A549 (cell line): ENCODE results near the gene PRRX1. TPM values are rescaled to one million over a fixed set of nuclear protein-coding genes. Genes with fewer than 3 reads are reported as not detected.

Source experiments
- ATAC-seq, 2 experiments: fragments of 200-7000 bp in 1 of 2; fragments of >200 bp in 1 of 2; cut with Nextera tagmentation in 1 of 2; cut with Tn5 transposase in 1 of 2; 3 replicates each; pipeline versions ENCODE4 v1.8.0 to v1.9.1; 2018 to 2020; ENCODE audit warnings: mild to moderate bottlenecking in 1 of 2, moderate library complexity in 1 of 2
- CTCF ChIA-PET: fragments of 300-600 bp; sonication (Branson Sonifier 250); formaldehyde crosslinking; extraction: SDS; loops from one replicate; lab custom pipeline; 2021; ENCODE audit warnings: antibody characterized with exemption, inconsistent platforms; lab: Yijun Ruan, JAX
- POLR2A ChIA-PET: fragments of 350-600 bp; formaldehyde crosslinking; extraction: SDS; loops from one replicate; lab custom pipeline; 2021; ENCODE audit warnings: antibody characterized with exemption, inconsistent platforms; lab: Yijun Ruan, JAX
- DNase-seq, 2 experiments: peaks; one replicate each; pipeline versions ENCODE4 v3.0.0 to v3.0.0-alpha.2; 2011 to 2016; ENCODE audit warnings: low read depth in 1 of 2, low spot score in 1 of 2
- FAIRE-seq: peaks from 2 replicates; lab custom pipeline; 2011; peaks lifted over from hg19 to GRCh38; lab: Jason Lieb, UNC
- H3K27ac ChIP-seq, 2 experiments: fragments of >200 bp; sonication (Bioruptor Twin); formaldehyde crosslinking; 3 replicates each; pipeline ENCODE4 v1.5.1; 2016 to 2017
- H3K4me1 ChIP-seq: fragments of >200 bp; sonication (Bioruptor Twin); formaldehyde crosslinking; 3 replicates; pipeline ENCODE4 v1.6.1; 2016
- H3K4me2 ChIP-seq: fragments of >200 bp; sonication (Bioruptor Twin); formaldehyde crosslinking; 3 replicates; pipeline ENCODE4 v1.6.1; 2016
- H3K4me3 ChIP-seq: fragments of >200 bp; sonication (Bioruptor Twin); formaldehyde crosslinking; 3 replicates; pipeline ENCODE4 v1.5.1; 2016
- H3K9me3 ChIP-seq: fragments of >200 bp; sonication (Bioruptor Twin); formaldehyde crosslinking; 3 replicates; pipeline ENCODE4 v1.6.1; 2016
- BCL3 ChIP-seq: fragments of >200 bp; sonication (Bioruptor Twin); formaldehyde crosslinking; IDR thresholded peaks from 3 replicates; pipeline ENCODE4 v1.6.1; 2016
- CBX2 ChIP-seq: fragments of 200-600 bp; sonication (generic); IDR thresholded peaks from 2 replicates; pipeline ENCODE4 v1.6.1; 2016; ENCODE audit warnings: low read depth, mild to moderate bottlenecking, borderline replicate concordance
- E2F6 ChIP-seq: IDR thresholded peaks from 2 replicates; pipeline ENCODE4 v1.6.1; 2012; ENCODE audit warnings: low read depth, borderline replicate concordance
- EHF ChIP-seq: fragments of 250-450 bp; sonication (Bioruptor Pico); IDR thresholded peaks from 2 replicates; pipeline ENCODE4 v1.5.0; 2020; ENCODE audit warnings: mild to moderate bottlenecking
- EP300 ChIP-seq, 2 experiments: fragments of >200 bp; sonication (Bioruptor Twin); formaldehyde crosslinking; IDR thresholded peaks; 2 replicates in 1 of 2; 3 replicates in 1 of 2; pipeline ENCODE4 v1.6.1; 2016 to 2017
- FOSL2 ChIP-seq, 2 experiments: fragments of 450-650 bp in 1 of 2; fragments of >200 bp in 1 of 2; sonication (Bioruptor Twin) in 1 of 2; formaldehyde crosslinking; IDR thresholded peaks; 2 replicates each; pipeline versions ENCODE4 v1.5.0 to v1.6.1; 2016 to 2020; ENCODE audit warnings: mild to moderate bottlenecking in 1 of 2, moderate library complexity in 1 of 2
- FOXS1 ChIP-seq: fragments of 250-450 bp; sonication (Bioruptor Pico); IDR thresholded peaks from 2 replicates; pipeline ENCODE4 v1.5.0; 2020; ENCODE audit warnings: mild to moderate bottlenecking, moderate library complexity
- GATA3 ChIP-seq: IDR thresholded peaks from 2 replicates; pipeline ENCODE4 v1.6.1; 2012; ENCODE audit warnings: borderline replicate concordance
- HOXA7 ChIP-seq: fragments of 250-450 bp; sonication (Bioruptor Pico); IDR thresholded peaks from 2 replicates; pipeline ENCODE4 v1.5.0; 2020; ENCODE audit warnings: mild to moderate bottlenecking, moderate library complexity
- KDM5A ChIP-seq: fragments of 200-600 bp; sonication (generic); IDR thresholded peaks from 2 replicates; pipeline ENCODE4 v1.6.1; 2016; ENCODE audit warnings: antibody characterized with exemption, mild to moderate bottlenecking
- MAFK ChIP-seq: fragments of 450-650 bp; IDR thresholded peaks from 2 replicates; pipeline ENCODE4 v1.6.1; 2014; ENCODE audit not compliant: partially characterized antibody
- NR3C1 ChIP-seq: fragments of >200 bp; sonication (Bioruptor Twin); formaldehyde crosslinking; IDR thresholded peaks from 3 replicates; pipeline ENCODE4 v1.6.1; 2017
- RAD21 ChIP-seq, 2 experiments: fragments of >200 bp in 1 of 2; sonication (Bioruptor Twin) in 1 of 2; formaldehyde crosslinking in 1 of 2; IDR thresholded peaks in 1 of 2; conservative IDR thresholded peaks in 1 of 2; 2 replicates in 1 of 2; 3 replicates in 1 of 2; pipeline ENCODE4 v1.6.1; 2012 to 2018; ENCODE audit warnings: inconsistent platforms in 1 of 2
- RCOR1 ChIP-seq: fragments of 150-350 bp; IDR thresholded peaks from 2 replicates; pipeline ENCODE4 v1.6.1; 2014; ENCODE audit warnings: antibody characterized with exemption, low read length, low read depth
- REST ChIP-seq: fragments of 200-600 bp; sonication (generic); IDR thresholded peaks from 2 replicates; pipeline ENCODE4 v1.6.1; 2016; ENCODE audit warnings: antibody characterized with exemption, mild to moderate bottlenecking, moderate library complexity
- RFX5 ChIP-seq: fragments of 450-650 bp; IDR thresholded peaks from 2 replicates; pipeline ENCODE4 v1.7.1; 2014; ENCODE audit warnings: antibody characterized with exemption, mild to moderate bottlenecking, moderate library complexity
- SREBF2 ChIP-seq: fragments of 450-650 bp; IDR thresholded peaks from 2 replicates; pipeline ENCODE4 v1.6.1; 2014; ENCODE audit warnings: mild to moderate bottlenecking, moderate library complexity
- ZNF302 ChIP-seq: fragments of 250-450 bp; sonication (Bioruptor Pico); IDR thresholded peaks from 2 replicates; pipeline ENCODE4 v1.9.0; 2021; ENCODE audit warnings: inconsistent platforms, mild to moderate bottlenecking, moderate library complexity
- ZSCAN20 ChIP-seq: fragments of 250-450 bp; sonication (Bioruptor Pico); IDR thresholded peaks from 2 replicates; pipeline ENCODE4 v1.8.0; 2022; ENCODE audit warnings: mild to moderate bottlenecking, moderate library complexity
- WGBS: methylation state at CpG from one replicate; pipeline ENCODE4 v1.1.6; 2017; ENCODE audit errors: missing lambda C conversion rate; 5-methylcytosine and 5-hydroxymethylcytosine counted together
- polyA plus RNA-seq, 4 experiments: library from polyadenylated mRNA; depleted of rRNA in 3 of 4; stranded (reverse); fragments of >200 nt; fragmentation: RNase III in 1 of 4; extraction: RNeasy Plus Mini Kit Qiagen cat#74134 plus additional on column Dnase treatment in 1 of 4; gene quantifications; 2 replicates in 3 of 4; 3 replicates in 1 of 4; pipeline ENCODE4 v1.2.3, GENCODE V29; 2011 to 2017
- TF ChIP-seq, protein P1 (sequence below): fragments of >200 bp; sonication (Bioruptor Twin); formaldehyde crosslinking; IDR thresholded peaks from 3 replicates; pipeline ENCODE4 v1.5.1; 2016
- TF ChIP-seq, protein P2 (sequence below): fragments of 250-450 bp; sonication (Bioruptor Pico); IDR thresholded peaks from 2 replicates; pipeline ENCODE4 v1.5.0; 2021; ENCODE audit warnings: mild to moderate bottlenecking, moderate library complexity, borderline replicate concordance
- TF ChIP-seq, protein P3 (sequence below): IDR thresholded peaks from 2 replicates; pipeline ENCODE4 v1.6.1; 2012

Gene PRRX1
- polyA plus RNA-seq, 2 of the 4 experiments (the other 2 are of a cell fraction) = 0.14 TPM; not detected in 1

GRCh38 chr1:170765712-170766330 is 101.9 kb downstream of the PRRX1 start (continued):
- TF ChIP-seq, protein P1, sequence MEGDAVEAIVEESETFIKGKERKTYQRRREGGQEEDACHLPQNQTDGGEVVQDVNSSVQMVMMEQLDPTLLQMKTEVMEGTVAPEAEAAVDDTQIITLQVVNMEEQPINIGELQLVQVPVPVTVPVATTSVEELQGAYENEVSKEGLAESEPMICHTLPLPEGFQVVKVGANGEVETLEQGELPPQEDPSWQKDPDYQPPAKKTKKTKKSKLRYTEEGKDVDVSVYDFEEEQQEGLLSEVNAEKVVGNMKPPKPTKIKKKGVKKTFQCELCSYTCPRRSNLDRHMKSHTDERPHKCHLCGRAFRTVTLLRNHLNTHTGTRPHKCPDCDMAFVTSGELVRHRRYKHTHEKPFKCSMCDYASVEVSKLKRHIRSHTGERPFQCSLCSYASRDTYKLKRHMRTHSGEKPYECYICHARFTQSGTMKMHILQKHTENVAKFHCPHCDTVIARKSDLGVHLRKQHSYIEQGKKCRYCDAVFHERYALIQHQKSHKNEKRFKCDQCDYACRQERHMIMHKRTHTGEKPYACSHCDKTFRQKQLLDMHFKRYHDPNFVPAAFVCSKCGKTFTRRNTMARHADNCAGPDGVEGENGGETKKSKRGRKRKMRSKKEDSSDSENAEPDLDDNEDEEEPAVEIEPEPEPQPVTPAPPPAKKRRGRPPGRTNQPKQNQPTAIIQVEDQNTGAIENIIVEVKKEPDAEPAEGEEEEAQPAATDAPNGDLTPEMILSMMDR = peak; percentile 18; the same call in 1 of the 3 replicates

DNA sequence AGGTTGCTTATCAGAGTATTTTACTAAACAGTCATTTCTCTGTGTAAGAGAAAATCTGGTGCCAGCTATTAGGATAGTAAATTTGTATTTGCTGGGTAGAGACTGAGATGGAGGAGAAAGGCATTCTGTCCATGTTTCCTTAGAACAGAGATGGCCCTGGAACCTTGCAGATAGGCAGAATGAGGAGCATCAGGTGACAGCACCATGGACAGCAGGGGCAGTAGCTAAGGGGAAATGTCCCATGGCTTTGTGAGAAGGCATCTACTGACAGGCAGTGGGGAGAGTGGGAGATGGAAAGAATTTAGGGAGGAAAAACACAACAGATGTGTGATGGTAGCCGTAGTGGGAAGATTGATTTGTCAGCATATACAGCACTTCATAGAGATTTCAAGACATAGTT is 105.0 kb downstream of the PRRX1 start:
- Histone ChIP-seq H3K4me2 (no peak overlapping the region), H3K4me1 (no peaks in the 10 kb centered on the region), H3K9me3 (no peaks in the 10 kb centered on the region), H3K27ac (no peak overlapping the region), H3K4me3 (no peak overlapping the region)
- ChIA-PET POLR2A (no interaction called here), CTCF (no interaction called here)
- ATAC-seq (no peak), FAIRE-seq (no peak), DNase-seq (no peak)
- TF ChIP-seq RAD21 (conservative IDR thresholded peaks at IDR 0.05 in 1 of 2, IDR thresholded peaks at IDR 0.05 in 1 of 2) = no peak
- peak; percentile 2 for TF ChIP-seq MAFK
- TF ChIP-seq REST = peak; percentile 53; the same call in 1 of the 2 replicates
- TF ChIP-seq, protein P2, sequence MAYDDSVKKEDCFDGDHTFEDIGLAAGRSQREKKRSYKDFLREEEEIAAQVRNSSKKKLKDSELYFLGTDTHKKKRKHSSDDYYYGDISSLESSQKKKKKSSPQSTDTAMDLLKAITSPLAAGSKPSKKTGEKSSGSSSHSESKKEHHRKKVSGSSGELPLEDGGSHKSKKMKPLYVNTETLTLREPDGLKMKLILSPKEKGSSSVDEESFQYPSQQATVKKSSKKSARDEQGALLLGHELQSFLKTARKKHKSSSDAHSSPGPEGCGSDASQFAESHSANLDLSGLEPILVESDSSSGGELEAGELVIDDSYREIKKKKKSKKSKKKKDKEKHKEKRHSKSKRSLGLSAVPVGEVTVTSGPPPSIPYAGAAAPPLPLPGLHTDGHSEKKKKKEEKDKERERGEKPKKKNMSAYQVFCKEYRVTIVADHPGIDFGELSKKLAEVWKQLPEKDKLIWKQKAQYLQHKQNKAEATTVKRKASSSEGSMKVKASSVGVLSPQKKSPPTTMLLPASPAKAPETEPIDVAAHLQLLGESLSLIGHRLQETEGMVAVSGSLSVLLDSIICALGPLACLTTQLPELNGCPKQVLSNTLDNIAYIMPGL = no peak
- TF ChIP-seq, protein P3, sequence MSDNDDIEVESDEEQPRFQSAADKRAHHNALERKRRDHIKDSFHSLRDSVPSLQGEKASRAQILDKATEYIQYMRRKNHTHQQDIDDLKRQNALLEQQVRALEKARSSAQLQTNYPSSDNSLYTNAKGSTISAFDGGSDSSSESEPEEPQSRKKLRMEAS = no peak
- TF ChIP-seq RFX5 = no peak
- WGBS = 12% methylated on average over 1 of the region's 1 CpG

DNA sequence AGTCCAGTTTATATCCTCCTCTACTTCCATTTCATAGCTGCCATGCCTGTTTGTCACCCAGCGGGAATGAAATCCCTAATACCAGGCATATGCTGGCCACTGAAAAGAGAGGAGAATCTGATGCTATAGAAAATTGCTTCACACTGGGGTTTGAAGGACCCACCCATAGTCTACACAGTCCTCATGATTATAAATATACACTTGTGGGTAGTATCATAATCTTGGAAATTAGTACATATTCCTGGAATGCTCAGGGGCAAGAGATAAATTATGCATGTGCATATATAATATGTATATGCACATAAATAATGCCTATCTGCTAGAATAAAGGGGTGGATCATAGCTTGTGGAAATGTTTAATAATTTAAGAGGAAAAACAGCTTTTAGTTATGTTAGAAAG is 105.8 kb downstream of the PRRX1 start:
- no peak for DNase-seq
- no peaks in the 10 kb centered on the region for H3K9me3 ChIP-seq
- H3K4me2 ChIP-seq = no peak overlapping the region
- no peak overlapping the region for H3K27ac ChIP-seq
- H3K4me3 ChIP-seq = no peak overlapping the region
- POLR2A ChIA-PET = no interaction called here
- TF ChIP-seq EP300 (IDR thresholded peaks at IDR 0.05) = no peak
- TF ChIP-seq GATA3 = no peak
- TF ChIP-seq, protein P1 = no peak
- no peak for TF ChIP-seq NR3C1
- no peak for TF ChIP-seq FOXS1 (CRISPR knock-in tag)
- TF ChIP-seq ZNF302 (CRISPR knock-in tag) = no peak
- TF ChIP-seq SREBF2 = no peak
- no peak for TF ChIP-seq CBX2
- TF ChIP-seq BCL3 = no peak
- TF ChIP-seq FOSL2 (IDR thresholded peaks at IDR 0.05) = no peak
- TF ChIP-seq FOSL2 (CRISPR knock-in tag; IDR thresholded peaks at IDR 0.05) = no peak
- no peak for TF ChIP-seq KDM5A
- no peak for TF ChIP-seq ZSCAN20 (CRISPR knock-in tag)
- no peak for TF ChIP-seq RCOR1
- TF ChIP-seq RFX5 = no peak
- TF ChIP-seq EHF (CRISPR knock-in tag) = no peak
- TF ChIP-seq HOXA7 (CRISPR knock-in tag) = no peak
- TF ChIP-seq E2F6 = no peak
- TF ChIP-seq, all 56 proteins: peak for 0
- no peaks in the 10 kb centered on the region for H3K4me1 ChIP-seq
- ATAC-seq = no peak
- CTCF ChIA-PET = interaction anchor here (0.6 kb wide), 1 partner anchor 418 kb away, joined by 3 read pairs; no protein-coding TSS in a partner anchor
- no peak for FAIRE-seq
- WGBS = 47% methylated on average over 1 of the region's 1 CpG
